Measurements from ENCODE around the gene ANO7. TPM values are rescaled to one million over a fixed set of nuclear protein-coding genes. Genes with fewer than 3 reads are reported as not detected.

ANO7 gene
- total and polyA plus RNA-seq, 2 of the 13 experiments (the other 11 are each of a cell fraction or from before 2014, with no cell fraction given): 4.1 to 4.9 TPM

- TF ChIP-seq CREM (IDR thresholded peaks at IDR 0.05) (no peak), CREM (CRISPR knock-in tag; IDR thresholded peaks at IDR 0.05) (no peak), KMT2B (CRISPR knock-in tag; IDR thresholded peaks at IDR 0.05) (no peak), ZNF768 (CRISPR knock-in tag; IDR thresholded peaks at IDR 0.05) (no peak), DR1 (CRISPR knock-in tag; IDR thresholded peaks at IDR 0.05) (no peak), KAT7 (CRISPR knock-in tag; IDR thresholded peaks at IDR 0.05; ENCODE audit: borderline replicate concordance) (no peak), DMTF1 (CRISPR knock-in tag; IDR thresholded peaks at IDR 0.05) (no peak), ZNF878 (CRISPR knock-in tag; IDR thresholded peaks at IDR 0.05) (no peak), BCL6 (CRISPR knock-in tag; IDR thresholded peaks at IDR 0.05) (no peak), RCOR2 (CRISPR knock-in tag; IDR thresholded peaks at IDR 0.05) (0 out of 2 replicates have a peak, but pooled peaks have one; percentile 4), ZNF367 (CRISPR knock-in tag; IDR thresholded peaks at IDR 0.05; ENCODE audit: borderline replicate concordance) (no peak), ZNF646 (CRISPR knock-in tag; IDR thresholded peaks at IDR 0.05) (no peak), CERS6 (CRISPR knock-in tag; IDR thresholded peaks at IDR 0.05) (no peak), NAIF1 (CRISPR knock-in tag; IDR thresholded peaks at IDR 0.05; ENCODE audit: borderline replicate concordance) (no peak; the same call in 1 of the 2 replicates), NCOR1 (IDR thresholded peaks at IDR 0.05; ENCODE audit: borderline replicate concordance, low read length) (no peak), ZBTB21 (CRISPR knock-in tag; IDR thresholded peaks at IDR 0.05) (no peak), PHB2 (IDR thresholded peaks at IDR 0.05; ENCODE audit: partially characterized antibody) (no peak), FOXK1 (CRISPR knock-in tag; IDR thresholded peaks at IDR 0.05; ENCODE audit: borderline replicate concordance, low read depth) (no peak), TP53 (CRISPR knock-in tag; conservative IDR thresholded peaks at IDR 0.05) (no peak)
- TF ChIP-seq, protein P1, sequence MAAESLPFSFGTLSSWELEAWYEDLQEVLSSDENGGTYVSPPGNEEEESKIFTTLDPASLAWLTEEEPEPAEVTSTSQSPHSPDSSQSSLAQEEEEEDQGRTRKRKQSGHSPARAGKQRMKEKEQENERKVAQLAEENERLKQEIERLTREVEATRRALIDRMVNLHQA (CRISPR knock-in tag; IDR thresholded peaks at IDR 0.05): no peak
- TF ChIP-seq, protein P2, sequence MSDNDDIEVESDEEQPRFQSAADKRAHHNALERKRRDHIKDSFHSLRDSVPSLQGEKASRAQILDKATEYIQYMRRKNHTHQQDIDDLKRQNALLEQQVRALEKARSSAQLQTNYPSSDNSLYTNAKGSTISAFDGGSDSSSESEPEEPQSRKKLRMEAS (IDR thresholded peaks at IDR 0.05): 0 out of 2 replicates have a peak, but pooled peaks have one; percentile 48
These were observed 34.9 kb downstream of the ANO7 start (continued) for GRCh38 chr2:241223211-241224017.
